GM21619 (cell line): ENCODE data around the gene DIP2C.
"Not testable (repeated sequence)": the region's sequence is repeated elsewhere in the genome, so short reads cannot be mapped to it uniquely, and the experiment has no call there.

Experiments
- ATAC-seq: cut with Tn5 transposase; IDR thresholded peaks from one replicate; pipeline ENCODE4 v1.9.1; 2021; ENCODE audit not compliant: unreplicated experiment

DIP2C gene

GRCh38 chr10:641149-642010 is 48.1 kb downstream of the DIP2C start:
- no peak for ATAC-seq

GRCh38 chr10:640673-641045 is 48.8 kb downstream of the DIP2C start:
- ATAC-seq = no peak

GRCh38 chr10:639751-640672 is 49.5 kb downstream of the DIP2C start:
- no peak for ATAC-seq

- no peak for ATAC-seq
Measured at GRCh38 chr10:639001-639750, 50.3 kb downstream of the DIP2C start.

GRCh38 chr10:637771-638195 is 51.7 kb downstream of the DIP2C start:
- no peak for ATAC-seq

GRCh38 chr10:637221-637620 is 52.2 kb downstream of the DIP2C start:
- ATAC-seq = no peak

- no peak for ATAC-seq
Measured at GRCh38 chr10:636769-637168, 52.7 kb downstream of the DIP2C start.

GRCh38 chr10:636016-636730 is 53.3 kb downstream of the DIP2C start:
- ATAC-seq = no peak

- ATAC-seq = no peak
Measured at GRCh38 chr10:635088-635861, 54.2 kb downstream of the DIP2C start.

GRCh38 chr10:634256-634655 is 55.2 kb downstream of the DIP2C start:
- ATAC-seq = no peak

- no peak for ATAC-seq
Measured at GRCh38 chr10:633279-634245, 55.9 kb downstream of the DIP2C start.

- ATAC-seq = not testable (repeated sequence)
Measured at GRCh38 chr10:632807-633177, 56.7 kb downstream of the DIP2C start.

- ATAC-seq = not testable (repeated sequence)
Measured at GRCh38 chr10:632155-632806, 57.2 kb downstream of the DIP2C start.

- ATAC-seq = no peak
Measured at GRCh38 chr10:631266-631665, 58.2 kb downstream of the DIP2C start.

- no peak for ATAC-seq
Measured at GRCh38 chr10:630581-631073, 58.8 kb downstream of the DIP2C start.

- no peak for ATAC-seq
Measured at GRCh38 chr10:629186-629998, 60.1 kb downstream of the DIP2C start.

GRCh38 chr10:628386-629045 is 61.0 kb downstream of the DIP2C start:
- no peak for ATAC-seq
